GM12875 (cell line): ENCODE measurements around the gene EML4.

Experiments used
- H3K4me3 ChIP-seq: one replicate; pipeline ENCODE4 v1.5.1; 2011; ENCODE audit warnings: low read depth, low read length, control low read depth
- CTCF ChIP-seq: IDR thresholded peaks from 2 replicates; pipeline ENCODE4 v1.5.1; 2011; ENCODE audit warnings: low read depth, mild to moderate bottlenecking, control low read depth, inconsistent platforms, low read length, moderate library complexity, borderline replicate concordance; ENCODE audit not compliant: insufficient read depth

Gene EML4

GRCh38 chr2:42245396-42245795, 76.2 kb downstream of the EML4 start:
- TF ChIP-seq CTCF: no peak
- no peak overlapping the region for H3K4me3 ChIP-seq

DNA sequence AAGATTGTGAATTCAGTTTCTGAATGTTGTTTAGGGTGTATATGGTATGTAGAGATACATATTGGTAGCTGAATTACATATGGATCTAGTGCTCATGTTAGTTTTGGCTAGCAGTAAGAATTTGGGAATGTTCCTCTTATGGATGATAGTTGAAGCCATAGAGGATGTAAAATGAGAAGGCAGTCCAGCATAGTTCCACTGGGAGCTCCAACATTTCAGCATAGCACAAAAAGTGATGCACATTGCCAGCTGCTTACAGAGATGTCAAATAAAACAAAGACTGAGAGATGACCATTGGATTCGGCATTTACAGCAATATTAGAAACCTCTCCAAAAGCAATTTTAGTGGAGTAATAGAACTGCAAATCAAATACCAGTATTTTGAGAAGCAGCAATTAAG, 77.4 kb downstream of the EML4 start:
- no peak overlapping the region for H3K4me3 ChIP-seq
- TF ChIP-seq CTCF: no peak

DNA sequence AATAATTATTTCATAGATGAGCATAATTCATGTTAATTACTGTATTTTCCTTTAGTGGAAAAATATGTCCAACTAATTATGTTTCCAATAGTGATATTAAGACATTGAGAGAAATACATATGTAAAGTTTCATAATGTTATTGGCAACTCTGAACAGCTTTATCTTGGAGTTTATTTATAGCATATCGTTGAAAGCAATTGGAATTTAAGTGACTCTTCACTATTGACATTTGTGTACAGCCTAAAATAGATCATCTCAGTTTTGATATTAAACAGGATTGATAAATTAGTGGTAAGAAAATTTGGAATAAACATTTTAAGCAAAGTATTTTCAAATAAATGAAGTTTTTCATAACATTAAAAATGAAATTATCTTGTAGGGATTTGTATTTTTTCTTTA, 79.7 kb downstream of the EML4 start:
- no peak for TF ChIP-seq CTCF
- H3K4me3 ChIP-seq: no peak overlapping the region

GRCh38 chr2:42249284-42249683, 80.1 kb downstream of the EML4 start:
- no peak for TF ChIP-seq CTCF
- H3K4me3 ChIP-seq: no peak overlapping the region

- no peak overlapping the region for H3K4me3 ChIP-seq
- no peak for TF ChIP-seq CTCF
Observed at GRCh38 chr2:42249887-42250286, 80.7 kb downstream of the EML4 start.

- H3K4me3 ChIP-seq: no peak overlapping the region
- TF ChIP-seq CTCF: no peak
Observed at GRCh38 chr2:42250925-42251324, 81.8 kb downstream of the EML4 start.

DNA sequence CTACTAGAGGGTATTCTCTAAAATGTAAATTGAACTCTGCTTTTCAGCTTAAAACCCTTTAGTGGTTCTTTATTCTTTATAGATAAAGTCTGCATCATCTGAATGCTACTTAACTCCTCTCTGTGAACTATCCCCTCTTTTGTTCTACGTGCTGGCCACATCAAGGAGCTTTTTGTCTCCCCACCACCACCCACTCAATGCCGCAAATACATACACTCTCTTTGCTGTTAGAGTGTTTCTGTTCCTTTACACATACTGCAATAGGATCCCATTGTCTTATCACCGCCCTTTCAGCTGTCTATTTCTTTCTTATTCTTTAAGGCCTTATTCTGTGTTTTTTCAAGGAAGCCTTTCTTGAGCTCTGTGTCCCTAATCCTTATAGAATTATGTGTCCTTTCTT, 83.3 kb downstream of the EML4 start:
- TF ChIP-seq CTCF: no peak
- no peak overlapping the region for H3K4me3 ChIP-seq
